Sigmoid colon (tissue), 4 donors: Measurements from ENCODE around the gene DPP6.

Source experiments
- EP300 ChIP-seq, 4 donors: sonication (generic); formaldehyde crosslinking; IDR thresholded peaks; one replicate each; pipeline ENCODE4 v1.6.1; 2017; ENCODE audit warnings: antibody characterized with exemption in 4 of 4
- POLR2A ChIP-seq, 2 donors: fragments of 450-650 bp; IDR thresholded peaks; one replicate each; pipeline ENCODE4 v1.6.1; 2016; ENCODE audit warnings: antibody characterized with exemption in 2 of 2, mild to moderate bottlenecking in 2 of 2, moderate library complexity in 2 of 2
- POLR2AphosphoS5 ChIP-seq, 4 donors: sonication (generic); formaldehyde crosslinking; IDR thresholded peaks; one replicate each; pipeline ENCODE4 v1.6.1; 2017; ENCODE audit warnings: antibody characterized with exemption in 4 of 4
- TF ChIP-seq, protein P1 (sequence below), 4 experiments: fragments of 450-650 bp in 3 of 4; fragments of 200-600 bp in 1 of 4; IDR thresholded peaks; one replicate each; pipeline ENCODE4 v1.5.1; 2016 to 2019; ENCODE audit warnings: antibody characterized with exemption in 4 of 4, mild to moderate bottlenecking in 3 of 4, moderate library complexity in 2 of 4

GRCh38 chr7:154767142-154767541 lies 714.9 kb downstream of the DPP6 start:
- TF ChIP-seq, protein P1, sequence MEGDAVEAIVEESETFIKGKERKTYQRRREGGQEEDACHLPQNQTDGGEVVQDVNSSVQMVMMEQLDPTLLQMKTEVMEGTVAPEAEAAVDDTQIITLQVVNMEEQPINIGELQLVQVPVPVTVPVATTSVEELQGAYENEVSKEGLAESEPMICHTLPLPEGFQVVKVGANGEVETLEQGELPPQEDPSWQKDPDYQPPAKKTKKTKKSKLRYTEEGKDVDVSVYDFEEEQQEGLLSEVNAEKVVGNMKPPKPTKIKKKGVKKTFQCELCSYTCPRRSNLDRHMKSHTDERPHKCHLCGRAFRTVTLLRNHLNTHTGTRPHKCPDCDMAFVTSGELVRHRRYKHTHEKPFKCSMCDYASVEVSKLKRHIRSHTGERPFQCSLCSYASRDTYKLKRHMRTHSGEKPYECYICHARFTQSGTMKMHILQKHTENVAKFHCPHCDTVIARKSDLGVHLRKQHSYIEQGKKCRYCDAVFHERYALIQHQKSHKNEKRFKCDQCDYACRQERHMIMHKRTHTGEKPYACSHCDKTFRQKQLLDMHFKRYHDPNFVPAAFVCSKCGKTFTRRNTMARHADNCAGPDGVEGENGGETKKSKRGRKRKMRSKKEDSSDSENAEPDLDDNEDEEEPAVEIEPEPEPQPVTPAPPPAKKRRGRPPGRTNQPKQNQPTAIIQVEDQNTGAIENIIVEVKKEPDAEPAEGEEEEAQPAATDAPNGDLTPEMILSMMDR (IDR thresholded peaks at IDR 0.05): no peak
- TF ChIP-seq POLR2AphosphoS5 (IDR thresholded peaks at IDR 0.05) (no peak), POLR2A (IDR thresholded peaks at IDR 0.05) (no peak), EP300 (IDR thresholded peaks at IDR 0.05) (no peak)
